Pancreas (tissue), 10 donors: ENCODE data around the gene POLR3GL. TPM values are rescaled to one million over a fixed set of nuclear protein-coding genes. Genes with fewer than 3 reads are reported as not detected.

Experiments
- ATAC-seq, 4 donors: fragments of 200-7000 bp; cut with Tn5 transposase; one replicate each; pipeline versions ENCODE4 v1.8.0 to v1.9.1; 2020; ENCODE audit warnings: mild to moderate bottlenecking in 4 of 4, moderate library complexity in 4 of 4
- DNase-seq, 6 donors: peaks; one replicate each; pipeline ENCODE4 v3.0.0-alpha.2; 2020
- FAIRE-seq: peaks from 2 replicates; lab custom pipeline; 2012; peaks lifted over from hg19 to GRCh38; lab: Jason Lieb, UNC
- H3K27ac ChIP-seq, 4 donors: fragments of 200-600 bp; sonication (generic); 1 replicate in 3 of 4; 2 replicates in 1 of 4; pipeline versions ENCODE4 v1.5.0 to v1.8.0; 2020
- H3K27me3 ChIP-seq, 4 donors: fragments of 200-600 bp; one replicate each; pipeline ENCODE4 v1.8.0; 2021
- H3K36me3 ChIP-seq, 3 donors: fragments of 200-600 bp; sonication (generic) in 1 of 3; one replicate each; pipeline versions ENCODE4 v1.5.0 to v1.8.0; 2020 to 2021
- H3K4me1 ChIP-seq, 3 donors: fragments of 200-600 bp; one replicate each; pipeline ENCODE4 v1.8.0; 2021
- H3K4me3 ChIP-seq, 4 donors: fragments of 200-600 bp; sonication (generic) in 2 of 4; one replicate each; pipeline versions ENCODE4 v1.5.0 to v1.8.0; 2020 to 2021
- H3K9me3 ChIP-seq, 4 donors: fragments of 200-600 bp; one replicate each; pipeline ENCODE4 v1.8.0; 2021
- CTCF ChIP-seq, 4 donors: fragments of 200-600 bp; sonication (generic) in 3 of 4; IDR thresholded peaks; one replicate each; pipeline versions ENCODE4 v1.5.0 to v1.8.0; 2021; ENCODE audit warnings: antibody characterized with exemption in 4 of 4
- WGBS, 2 donors: extraction: QIAGEN DNeasy Blood & Tissue Kit; methylation state at CpG; one replicate each; pipeline ENCODE4 v1.1.7; 2013; 5-methylcytosine and 5-hydroxymethylcytosine counted together
- intact Hi-C, 3 donors: fragments of 100-400 bp; cut with DNase I; formaldehyde crosslinking; loops; one replicate each; pipeline versions ENCODE4 v1.11.1 to v1.14.2; 2022
- polyA plus RNA-seq, 2 donors: library from polyadenylated mRNA; stranded (reverse); fragments of 200-250 nt; gene quantifications; one replicate each; pipeline ENCODE4 v1.2.3, GENCODE V29; 2013
- total RNA-seq, 6 donors: library from RNA; stranded (reverse); fragmentation: NEBNext Ultra II Directional in 4 of 6; extraction: Animal tissue kit (Norgen Biotek cat#: 25700) in 4 of 6; gene quantifications; one replicate each; pipeline versions ENCODE4 v1.2.1 to v1.2.4, GENCODE V29; 2021 to 2023
- donor health status: healthy with polysubstance abuse.
- donor health status: DM: no; HTN: no; CAD: no; lungs with moderate emphysema.
- donor health status: DM: no; HTN: no; CAD: no.
- donor health status: control.
- donor health status: control.
- donor health status: Bipolar disorder and iron deficiency.
- donor health status: DM: yes; HTN: yes; CAD: no.
- donor health status: DM: no; HTN: no; CAD: no.
- donor health status: DM: no; HTN: no; CAD: no.
- donor health status: DM: yes; HTN: yes; CAD: no.

POLR3GL gene
- total and polyA plus RNA-seq, 8 donors = 3.9 to 27.6 (median 6.3) TPM

DNA sequence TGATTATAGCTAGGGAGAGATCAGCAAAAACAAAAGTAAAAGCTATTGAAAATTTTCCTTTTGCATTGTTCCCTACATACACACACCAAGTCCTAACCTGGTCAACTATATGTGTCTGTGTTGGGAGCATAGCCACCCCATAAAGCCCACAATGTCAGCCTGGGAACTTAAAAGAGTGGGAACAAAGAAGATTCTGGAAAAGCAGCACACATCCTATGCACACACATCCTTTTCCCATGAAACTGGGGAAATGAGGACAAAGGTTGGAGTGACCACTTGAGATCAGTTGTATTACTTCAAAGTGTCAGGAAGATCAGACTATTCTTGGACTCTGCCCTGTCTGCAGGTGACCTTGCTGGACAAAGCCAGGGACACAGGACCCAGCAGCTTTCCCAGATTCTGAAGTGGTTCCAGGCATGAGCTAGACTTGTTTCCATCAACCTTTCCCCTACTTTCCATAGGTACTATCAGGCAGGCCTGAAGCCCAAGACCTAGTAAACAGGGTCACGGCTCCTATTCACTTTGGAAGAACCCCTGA lies 16.0 kb downstream of the POLR3GL start:
- Histone ChIP-seq H3K9me3 (no peaks in the 10 kb centered on the region), H3K4me3 (no peak overlapping the region), H3K4me1 (peaks cover 52 to 73% (median 64%) of the 10 kb centered on the region in 3 donors), H3K36me3 (no peaks in the 10 kb centered on the region), H3K27me3 (no peaks in the 10 kb centered on the region), H3K27ac (peak overlapping the region; percentile 28 to 92 (median 76))
- peak in 1 of 4 donors; percentile 9 for ATAC-seq
- no peak for TF ChIP-seq CTCF (IDR thresholded peaks at IDR 0.05)
- WGBS, 2 donors = 29 to 35% methylated on average over 1 of the region's 1 CpG
- intact Hi-C loops = no loop called here
- DNase-seq = peak in 2 of 6 donors; percentile 8 to 44
- no peak for FAIRE-seq

DNA sequence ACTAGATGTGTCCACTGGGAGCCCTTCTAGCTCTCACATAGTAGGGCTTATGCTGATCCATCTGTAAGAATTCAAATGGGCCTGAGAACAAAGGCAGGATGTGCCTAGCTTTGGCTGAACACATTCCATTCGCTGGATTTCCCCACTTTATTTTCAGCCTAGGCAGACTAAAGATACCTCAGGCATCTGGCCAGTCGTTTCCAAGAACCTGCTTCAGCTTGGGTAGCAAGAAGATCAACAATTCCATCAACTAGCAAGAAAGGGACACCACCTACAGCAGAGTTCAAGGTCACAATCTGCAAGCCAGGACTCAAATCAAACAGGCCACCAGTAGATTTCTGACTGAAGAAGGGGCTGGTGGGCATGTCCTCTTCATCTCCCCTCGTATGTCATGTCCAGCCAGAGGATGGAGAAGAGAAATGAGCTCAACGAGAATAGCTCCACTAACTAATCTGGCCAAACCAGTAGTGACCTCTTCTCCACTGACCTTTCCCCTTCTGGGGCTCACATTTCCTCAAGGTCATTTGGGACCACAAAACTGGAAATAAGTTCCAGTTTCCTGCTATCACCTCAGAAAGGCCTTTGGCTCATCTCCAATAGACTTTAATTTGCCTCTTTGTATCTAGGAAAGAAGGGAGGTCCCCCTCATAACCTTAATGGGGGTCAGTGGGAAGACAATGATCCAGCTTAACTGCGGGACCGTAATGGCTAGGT lies 17.7 kb downstream of the POLR3GL start:
- WGBS, 2 donors = 67 to 73% methylated on average over 6 of the region's 6 CpGs
- peak overlapping the region in 3 of 4 donors; percentile 65 to 92 (median 84) for H3K27ac ChIP-seq
- no peak for FAIRE-seq

DNA sequence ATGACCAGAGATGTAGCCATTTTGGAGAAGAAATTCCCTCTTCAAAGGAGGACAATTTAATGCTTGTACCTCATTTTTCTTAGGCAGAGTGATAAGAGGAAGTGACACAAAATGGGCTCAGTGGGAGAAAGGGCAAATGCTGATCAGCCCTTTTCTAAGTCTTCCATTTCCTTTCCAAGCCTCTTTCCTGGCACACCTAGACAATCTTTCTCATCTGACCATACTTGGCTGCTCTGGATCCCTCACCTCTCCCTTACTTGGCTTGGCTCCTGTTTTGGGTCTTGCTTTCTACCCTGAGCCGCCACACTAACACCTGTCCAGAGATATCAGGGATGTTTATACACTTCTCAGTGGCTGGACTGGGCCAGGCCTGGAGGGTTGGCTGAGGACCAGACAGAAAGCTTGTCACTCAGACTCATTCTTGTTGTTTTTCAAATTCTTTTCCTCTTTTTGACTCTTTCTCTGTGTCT lies 18.8 kb downstream of the POLR3GL start:
- peak overlapping the region in 3 of 4 donors; percentile 65 to 92 (median 84) for H3K27ac ChIP-seq
- no peaks in the 10 kb centered on the region for H3K27me3 ChIP-seq
- peak; percentile 39 to 72 (median 60) for ATAC-seq
- H3K9me3 ChIP-seq = no peaks in the 10 kb centered on the region
- DNase-seq = peak; percentile 64 to 90 (median 78)
- no peak for FAIRE-seq
- TF ChIP-seq CTCF (IDR thresholded peaks at IDR 0.05) = no peak
- H3K4me1 ChIP-seq = peaks cover 55 to 76% (median 67%) of the 10 kb centered on the region in 3 donors
- no peak overlapping the region for H3K4me3 ChIP-seq
- intact Hi-C loops = no loop called here
- 11 to 13% methylated on average over 1 of the region's 1 CpG for WGBS, 2 donors
- H3K36me3 ChIP-seq = no peaks in the 10 kb centered on the region

More for the DNA sequence above, 17.7 kb downstream of the POLR3GL start:
- H3K9me3 ChIP-seq = no peaks in the 10 kb centered on the region
- intact Hi-C loops = no loop called here
- H3K4me1 ChIP-seq = peaks cover 60 to 83% (median 75%) of the 10 kb centered on the region in 3 donors
- ATAC-seq (no peak), DNase-seq (peak in 1 of 6 donors; percentile 38)
- TF ChIP-seq CTCF (IDR thresholded peaks at IDR 0.05) = no peak
- no peak overlapping the region for H3K4me3 ChIP-seq
- H3K36me3 ChIP-seq = no peaks in the 10 kb centered on the region
- no peaks in the 10 kb centered on the region for H3K27me3 ChIP-seq

GRCh38 chr1:145983960-145984830 lies 19.7 kb downstream of the POLR3GL start:
- intact Hi-C loops = no loop called here
- FAIRE-seq = no peak
- Histone ChIP-seq H3K9me3 (no peaks in the 10 kb centered on the region), H3K36me3 (no peaks in the 10 kb centered on the region), H3K4me1 (peaks cover 45 to 66% (median 59%) of the 10 kb centered on the region in 3 donors), H3K27ac (peak overlapping the region in 3 of 4 donors; percentile 40 to 92 (median 84)), H3K27me3 (no peaks in the 10 kb centered on the region), H3K4me3 (no peak overlapping the region)
- no peak for TF ChIP-seq CTCF (IDR thresholded peaks at IDR 0.05)
- no peak for ATAC-seq
- 82 to 83% methylated on average over 12 of the region's 12 CpGs for WGBS, 2 donors
- DNase-seq = no peak
